Activated naive CD4-positive, alpha-beta T cell treated with anti-CD3 and anti-CD28 coated beads, Interleukin-2, amount 10 ng/mL, durations not matched to agents 7 days and 5 days (primary cell): ENCODE measurements around the gene ODAD2.
"Not testable (repeated sequence)": the region's sequence is repeated elsewhere in the genome, so short reads cannot be mapped to it uniquely, and the experiment has no call there.

Experiments used
- CTCF ChIA-PET: fragments of 350-600 bp; sonication (Branson Sonifier 250); formaldehyde crosslinking; loops from one replicate; lab custom pipeline; 2021; ENCODE audit warnings: antibody characterized with exemption; lab: Charles Lee
- DNase-seq: peaks from one replicate; pipeline ENCODE4 v3.0.0-alpha.2; 2020
- H3K27ac Mint-ChIP-seq: one replicate; pipeline ENCODE4 v1.8.0; 2021; ENCODE audit warnings: mild to moderate bottlenecking, moderate library complexity, mixed read lengths
- H3K27me3 Mint-ChIP-seq: one replicate; pipeline ENCODE4 v1.8.0; 2021; ENCODE audit warnings: mild to moderate bottlenecking, mixed read lengths
- H3K36me3 Mint-ChIP-seq: one replicate; pipeline ENCODE4 v1.8.0; 2021; ENCODE audit warnings: mixed read lengths
- H3K4me1 Mint-ChIP-seq: one replicate; pipeline ENCODE4 v1.8.0; 2021; ENCODE audit warnings: mixed read lengths
- H3K4me3 Mint-ChIP-seq: one replicate; pipeline ENCODE4 v1.8.0; 2021; ENCODE audit warnings: mild to moderate bottlenecking, moderate library complexity, mixed read lengths
- H3K9me3 Mint-ChIP-seq: one replicate; pipeline ENCODE4 v1.8.0; 2021; ENCODE audit warnings: mixed read lengths

ODAD2 gene

GRCh38 chr10:27947540-27947939 lies 51.3 kb downstream of the ODAD2 start:
- CTCF ChIA-PET: no interaction called here
- no peaks in the 10 kb centered on the region for H3K36me3 Mint-ChIP-seq
- no peak overlapping the region for H3K4me3 Mint-ChIP-seq
- H3K9me3 Mint-ChIP-seq: no peaks in the 10 kb centered on the region
- no peaks in the 10 kb centered on the region for H3K4me1 Mint-ChIP-seq
- H3K27me3 Mint-ChIP-seq: peaks cover 4% of the 10 kb centered on the region
- no peak overlapping the region for H3K27ac Mint-ChIP-seq
- DNase-seq: no peak

- no peak overlapping the region for H3K4me3 Mint-ChIP-seq
- no peaks in the 10 kb centered on the region for H3K9me3 Mint-ChIP-seq
- H3K36me3 Mint-ChIP-seq: no peaks in the 10 kb centered on the region
- no peaks in the 10 kb centered on the region for H3K4me1 Mint-ChIP-seq
- H3K27me3 Mint-ChIP-seq: peaks cover 3% of the 10 kb centered on the region
- no peak overlapping the region for H3K27ac Mint-ChIP-seq
- no peak for DNase-seq
- CTCF ChIA-PET: no interaction called here
These were observed 54.9 kb downstream of the ODAD2 start for GRCh38 chr10:27944005-27944404.

GRCh38 chr10:27914888-27915287 lies 84.0 kb downstream of the ODAD2 start:
- no peak overlapping the region for H3K27ac Mint-ChIP-seq
- DNase-seq: no peak
- H3K27me3 Mint-ChIP-seq: peaks cover 4% of the 10 kb centered on the region
- no peaks in the 10 kb centered on the region for H3K9me3 Mint-ChIP-seq
- no peak overlapping the region for H3K4me3 Mint-ChIP-seq
- H3K4me1 Mint-ChIP-seq: no peaks in the 10 kb centered on the region
- CTCF ChIA-PET: no interaction called here
- no peaks in the 10 kb centered on the region for H3K36me3 Mint-ChIP-seq

GRCh38 chr10:27912231-27912630 lies 86.6 kb downstream of the ODAD2 start:
- no peaks in the 10 kb centered on the region for H3K4me1 Mint-ChIP-seq
- H3K27ac Mint-ChIP-seq: no peak overlapping the region
- H3K27me3 Mint-ChIP-seq: peaks cover 4% of the 10 kb centered on the region
- H3K4me3 Mint-ChIP-seq: no peak overlapping the region
- no peaks in the 10 kb centered on the region for H3K9me3 Mint-ChIP-seq
- no peaks in the 10 kb centered on the region for H3K36me3 Mint-ChIP-seq
- no peak for DNase-seq
- CTCF ChIA-PET: no interaction called here

GRCh38 chr10:27911539-27911938 lies 87.3 kb downstream of the ODAD2 start:
- CTCF ChIA-PET: no interaction called here
- H3K27me3 Mint-ChIP-seq: peaks cover 4% of the 10 kb centered on the region
- no peaks in the 10 kb centered on the region for H3K4me1 Mint-ChIP-seq
- no peak for DNase-seq
- H3K4me3 Mint-ChIP-seq: no peak overlapping the region
- H3K36me3 Mint-ChIP-seq: no peaks in the 10 kb centered on the region
- no peaks in the 10 kb centered on the region for H3K9me3 Mint-ChIP-seq
- no peak overlapping the region for H3K27ac Mint-ChIP-seq

GRCh38 chr10:27911011-27911410 lies 87.9 kb downstream of the ODAD2 start:
- Mint-ChIP-seq H3K27ac (no peak overlapping the region), H3K4me3 (no peak overlapping the region), H3K4me1 (no peaks in the 10 kb centered on the region), H3K9me3 (no peaks in the 10 kb centered on the region), H3K36me3 (no peaks in the 10 kb centered on the region), H3K27me3 (peaks cover under 1% of the 10 kb centered on the region)
- DNase-seq: no peak
- CTCF ChIA-PET: no interaction called here

GRCh38 chr10:27908231-27908630 lies 90.6 kb downstream of the ODAD2 start:
- H3K36me3 Mint-ChIP-seq: no peaks in the 10 kb centered on the region
- H3K27ac Mint-ChIP-seq: no peak overlapping the region
- CTCF ChIA-PET: no interaction called here
- H3K4me3 Mint-ChIP-seq: no peak overlapping the region
- no peaks in the 10 kb centered on the region for H3K27me3 Mint-ChIP-seq
- DNase-seq: no peak
- no peaks in the 10 kb centered on the region for H3K4me1 Mint-ChIP-seq
- peaks cover 4% of the 10 kb centered on the region for H3K9me3 Mint-ChIP-seq

- CTCF ChIA-PET: not testable (repeated sequence)
These were observed 99.4 kb downstream of the ODAD2 start for GRCh38 chr10:27899485-27899884.

GRCh38 chr10:27899058-27899457 lies 99.8 kb downstream of the ODAD2 start:
- Mint-ChIP-seq H3K4me1 (peaks cover 21% of the 10 kb centered on the region), H3K27me3 (peaks cover 13% of the 10 kb centered on the region), H3K36me3 (peaks cover 6% of the 10 kb centered on the region)

More at GRCh38 chr10:27899485-27899884, 99.4 kb downstream of the ODAD2 start:
- Mint-ChIP-seq H3K27me3 (peaks cover 13% of the 10 kb centered on the region), H3K4me1 (peaks cover 21% of the 10 kb centered on the region), H3K4me3 (peak overlapping the region; percentile 25), H3K27ac (peak overlapping the region; percentile 82), H3K9me3 (peaks cover 23% of the 10 kb centered on the region)
- not testable (repeated sequence) for H3K36me3 Mint-ChIP-seq
- peak; percentile 72 for DNase-seq

GRCh38 chr10:27893358-27893954 lies 105.4 kb downstream of the ODAD2 start:
- no peaks in the 10 kb centered on the region for H3K36me3 Mint-ChIP-seq
- no peaks in the 10 kb centered on the region for H3K4me1 Mint-ChIP-seq
- CTCF ChIA-PET: no interaction called here
- peaks cover 9% of the 10 kb centered on the region for H3K27me3 Mint-ChIP-seq
- H3K9me3 Mint-ChIP-seq: peaks cover 2% of the 10 kb centered on the region
- no peak overlapping the region for H3K4me3 Mint-ChIP-seq
- H3K27ac Mint-ChIP-seq: no peak overlapping the region
- no peak for DNase-seq

More at GRCh38 chr10:27899058-27899457, 99.8 kb downstream of the ODAD2 start:
- H3K4me3 Mint-ChIP-seq: no peak overlapping the region
- no peak for DNase-seq
- CTCF ChIA-PET: no interaction called here
- peaks cover 23% of the 10 kb centered on the region for H3K9me3 Mint-ChIP-seq
- H3K27ac Mint-ChIP-seq: no peak overlapping the region

GRCh38 chr10:27890971-27891370 lies 107.9 kb downstream of the ODAD2 start:
- no peaks in the 10 kb centered on the region for H3K36me3 Mint-ChIP-seq
- H3K9me3 Mint-ChIP-seq: no peaks in the 10 kb centered on the region
- H3K4me3 Mint-ChIP-seq: no peak overlapping the region
- CTCF ChIA-PET: no interaction called here
- peaks cover 6% of the 10 kb centered on the region for H3K27me3 Mint-ChIP-seq
- no peak overlapping the region for H3K27ac Mint-ChIP-seq
- no peaks in the 10 kb centered on the region for H3K4me1 Mint-ChIP-seq
- DNase-seq: no peak

GRCh38 chr10:27889518-27889917 lies 109.4 kb downstream of the ODAD2 start:
- no peak overlapping the region for H3K4me3 Mint-ChIP-seq
- no peak for DNase-seq
- CTCF ChIA-PET: no interaction called here
- peaks cover 2% of the 10 kb centered on the region for H3K4me1 Mint-ChIP-seq
- no peaks in the 10 kb centered on the region for H3K9me3 Mint-ChIP-seq
- H3K36me3 Mint-ChIP-seq: no peaks in the 10 kb centered on the region
- H3K27me3 Mint-ChIP-seq: peaks cover 6% of the 10 kb centered on the region
- H3K27ac Mint-ChIP-seq: no peak overlapping the region

GRCh38 chr10:27884185-27884641 lies 114.7 kb downstream of the ODAD2 start:
- H3K27me3 Mint-ChIP-seq: peaks cover 2% of the 10 kb centered on the region
- H3K27ac Mint-ChIP-seq: peak overlapping the region; percentile 9
- no peaks in the 10 kb centered on the region for H3K9me3 Mint-ChIP-seq
- no peak for DNase-seq
- no peaks in the 10 kb centered on the region for H3K36me3 Mint-ChIP-seq
- H3K4me1 Mint-ChIP-seq: peaks cover 7% of the 10 kb centered on the region
- CTCF ChIA-PET: no interaction called here
- no peak overlapping the region for H3K4me3 Mint-ChIP-seq

GRCh38 chr10:27878281-27878680 lies 120.6 kb downstream of the ODAD2 start:
- CTCF ChIA-PET: no interaction called here
- Mint-ChIP-seq H3K27ac (no peak overlapping the region), H3K4me3 (no peak overlapping the region), H3K36me3 (no peaks in the 10 kb centered on the region), H3K4me1 (no peaks in the 10 kb centered on the region), H3K27me3 (no peaks in the 10 kb centered on the region), H3K9me3 (peaks cover 2% of the 10 kb centered on the region)
- no peak for DNase-seq

GRCh38 chr10:27865221-27865635 lies 133.7 kb downstream of the ODAD2 start:
- Mint-ChIP-seq H3K27ac (no peak overlapping the region), H3K27me3 (no peaks in the 10 kb centered on the region), H3K36me3 (no peaks in the 10 kb centered on the region), H3K9me3 (peaks cover 5% of the 10 kb centered on the region), H3K4me3 (no peak overlapping the region), H3K4me1 (no peaks in the 10 kb centered on the region)
- no peak for DNase-seq
- CTCF ChIA-PET: no interaction called here
